ENCODE measurements around the gene ZNF771.
"Not testable (repeated sequence)": the region's sequence is repeated elsewhere in the genome, so short reads cannot be mapped to it uniquely, and the experiment has no call there.

The ZNF771 gene

GRCh38 chr16:30445149-30445407 is 37.7 kb downstream of the ZNF771 start:
- no peaks in the 10 kb centered on the region for H3K9me3 ChIP-seq
- H3K36me3 ChIP-seq, result peaks cover 21% of the 10 kb centered on the region
- TF ChIP-seq Cebpa-rat (IDR thresholded peaks at IDR 0.05), result no peak
- peaks cover 28% of the 10 kb centered on the region; the same call in 1 of the 2 replicates for H4K20me1 ChIP-seq
- peak overlapping the region; percentile 96 for H3K4me2 ChIP-seq
- H3K27me3 ChIP-seq, result no peaks in the 10 kb centered on the region
- H3K4me1 ChIP-seq, result peaks cover 30% of the 10 kb centered on the region
- H3K4me3 ChIP-seq, result peak overlapping the region; percentile 91
- peak overlapping the region; percentile 95 for H3K9ac ChIP-seq
- H3K27ac ChIP-seq, result peak overlapping the region; percentile 97

GRCh38 chr16:30445408-30446202 is 38.2 kb downstream of the ZNF771 start, which contains the start of gene SEPHS2:
Gene SEPHS2 (minus strand): TSS chr16:30445874. CDS start chr16:30445727, 147 bp downstream.
- Histone ChIP-seq H3K27ac (peak within 1 kb of the TSS; percentile 97), H4K20me1 (peaks cover 28% of the 10 kb centered on the region; the same call in 1 of the 2 replicates), H3K9me3 (no peaks in the 10 kb centered on the region), H3K4me3 (peak within 1 kb of the TSS; percentile 91), H3K4me2 (peak within 1 kb of the TSS; percentile 96), H3K9ac (peak within 1 kb of the TSS; percentile 95), H3K4me1 (peaks cover 33% of the 10 kb centered on the region), H3K36me3 (peaks cover 21% of the 10 kb centered on the region), H3K27me3 (no peaks in the 10 kb centered on the region)
- peak; percentile 86 for TF ChIP-seq Cebpa-rat (IDR thresholded peaks at IDR 0.05)

- peak overlapping the region; percentile 91 for H3K4me3 ChIP-seq
- H3K4me2 ChIP-seq, result peak overlapping the region; percentile 96
- no peak for TF ChIP-seq Cebpa-rat (IDR thresholded peaks at IDR 0.05)
- H3K27me3 ChIP-seq, result no peaks in the 10 kb centered on the region
- peak overlapping the region; percentile 97 for H3K27ac ChIP-seq
- no peaks in the 10 kb centered on the region for H3K9me3 ChIP-seq
- peaks cover 28% of the 10 kb centered on the region; the same call in 1 of the 2 replicates for H4K20me1 ChIP-seq
- peak overlapping the region; percentile 95; the same call in 1 of the 2 replicates for H3K9ac ChIP-seq
- peaks cover 21% of the 10 kb centered on the region for H3K36me3 ChIP-seq
- peaks cover 38% of the 10 kb centered on the region for H3K4me1 ChIP-seq
Observed at GRCh38 chr16:30446203-30446595, 38.8 kb downstream of the ZNF771 start.

GRCh38 chr16:30447512-30448226 is 40.3 kb downstream of the ZNF771 start:
- H3K4me1 ChIP-seq, result peaks cover 38% of the 10 kb centered on the region
- H3K9ac ChIP-seq, result no peak overlapping the region
- H3K27ac ChIP-seq, result no peak overlapping the region
- no peaks in the 10 kb centered on the region for H3K27me3 ChIP-seq
- H3K4me3 ChIP-seq, result no peak overlapping the region
- H4K20me1 ChIP-seq, result peaks cover 28% of the 10 kb centered on the region; the same call in 1 of the 2 replicates
- no peaks in the 10 kb centered on the region for H3K9me3 ChIP-seq
- no peak overlapping the region for H3K4me2 ChIP-seq
- TF ChIP-seq Cebpa-rat (IDR thresholded peaks at IDR 0.05), result no peak
- peaks cover 20% of the 10 kb centered on the region for H3K36me3 ChIP-seq

- peaks cover 26% of the 10 kb centered on the region for H3K4me1 ChIP-seq
- no peak overlapping the region for H3K4me3 ChIP-seq
- H3K9ac ChIP-seq, result no peak overlapping the region
- no peak overlapping the region for H3K27ac ChIP-seq
- no peaks in the 10 kb centered on the region for H3K27me3 ChIP-seq
- H3K4me2 ChIP-seq, result no peak overlapping the region
- peaks cover 14% of the 10 kb centered on the region; the same call in 1 of the 2 replicates for H4K20me1 ChIP-seq
- TF ChIP-seq Cebpa-rat (IDR thresholded peaks at IDR 0.05), result no peak
- H3K36me3 ChIP-seq, result peaks cover 6% of the 10 kb centered on the region
- no peaks in the 10 kb centered on the region for H3K9me3 ChIP-seq
Observed at GRCh38 chr16:30449116-30449435, 41.7 kb downstream of the ZNF771 start.

- not testable (repeated sequence) for H3K9ac ChIP-seq, H3K27me3 ChIP-seq, H4K20me1 ChIP-seq, H3K4me2 ChIP-seq, H3K27ac ChIP-seq, H3K9me3 ChIP-seq, H3K36me3 ChIP-seq, H3K4me3 ChIP-seq
- H3K4me1 ChIP-seq, result peaks cover 12% of the 10 kb centered on the region
Observed at GRCh38 chr16:30452709-30453580, 45.5 kb downstream of the ZNF771 start.

- no peak overlapping the region for H3K4me2 ChIP-seq
Observed at GRCh38 chr16:30456302-30456701, 48.9 kb downstream of the ZNF771 start.

GRCh38 chr16:30457256-30457655 is 49.9 kb downstream of the ZNF771 start:
- Histone ChIP-seq H3K9me3 (no peaks in the 10 kb centered on the region), H3K27ac (no peak overlapping the region), H3K4me2 (no peak overlapping the region), H4K20me1 (no peaks in the 10 kb centered on the region), H3K4me1 (peaks cover 37% of the 10 kb centered on the region), H3K27me3 (no peaks in the 10 kb centered on the region), H3K9ac (no peak overlapping the region), H3K36me3 (no peaks in the 10 kb centered on the region), H3K4me3 (no peak overlapping the region)
- TF ChIP-seq Cebpa-rat (IDR thresholded peaks at IDR 0.05), result no peak

More at GRCh38 chr16:30456302-30456701, 48.9 kb downstream of the ZNF771 start:
- no peak overlapping the region for H3K27ac ChIP-seq
- H3K9ac ChIP-seq, result no peak overlapping the region
- H3K27me3 ChIP-seq, result no peaks in the 10 kb centered on the region
- H3K4me1 ChIP-seq, result peaks cover 34% of the 10 kb centered on the region
- no peaks in the 10 kb centered on the region for H3K9me3 ChIP-seq
- H3K36me3 ChIP-seq, result no peaks in the 10 kb centered on the region
- no peaks in the 10 kb centered on the region for H4K20me1 ChIP-seq
- no peak for TF ChIP-seq Cebpa-rat (IDR thresholded peaks at IDR 0.05)
- H3K4me3 ChIP-seq, result no peak overlapping the region

GRCh38 chr16:30457743-30458560 is 50.5 kb downstream of the ZNF771 start:
- no peak for TF ChIP-seq Cebpa-rat (IDR thresholded peaks at IDR 0.05)
- H3K9me3 ChIP-seq, result no peaks in the 10 kb centered on the region
- peaks cover 37% of the 10 kb centered on the region for H3K4me1 ChIP-seq
- H3K9ac ChIP-seq, result no peak overlapping the region
- no peak overlapping the region for H3K27ac ChIP-seq
- H3K27me3 ChIP-seq, result no peaks in the 10 kb centered on the region
- no peaks in the 10 kb centered on the region for H4K20me1 ChIP-seq
- no peak overlapping the region for H3K4me3 ChIP-seq
- no peaks in the 10 kb centered on the region for H3K36me3 ChIP-seq
- H3K4me2 ChIP-seq, result peak overlapping the region; percentile 78
